Activated T-cell treated with anti-CD3 and anti-CD28 coated beads, Interleukin-2, amount 50 U/mL, for 72 hours (primary cell): Measurements from ENCODE around the gene POU6F1. TPM values are rescaled to one million over a fixed set of nuclear protein-coding genes. Genes with fewer than 3 reads are reported as not detected.
"Not testable (repeated sequence)": the region's sequence is repeated elsewhere in the genome, so short reads cannot be mapped to it uniquely, and the experiment has no call there.

ENCODE experiments used
- ATAC-seq, 2 donors: fragments of 150-1000 bp; cut with Tn5 transposase; replicated peaks in 1 of 2; 2 replicates each; pipeline ENCODE4 v1.10.0; 2021; ENCODE audit warnings: moderate library complexity in 2 of 2, mild to moderate bottlenecking in 1 of 2
- DNase-seq, 2 donors: peaks; one replicate each; pipeline ENCODE4 v3.0.0; 2021 to 2022; ENCODE audit warnings: mixed read lengths in 1 of 2
- H3K27ac Mint-ChIP-seq: one replicate; pipeline ENCODE4 v1.8.0; 2022; ENCODE audit warnings: mild to moderate bottlenecking, moderate library complexity, mixed read lengths
- H3K27me3 Mint-ChIP-seq: one replicate; pipeline ENCODE4 v1.8.0; 2022; ENCODE audit warnings: low read depth, mixed read lengths
- H3K36me3 Mint-ChIP-seq, 2 donors: one replicate each; pipeline ENCODE4 v1.8.0; 2022; ENCODE audit warnings: mixed read lengths in 2 of 2, mild to moderate bottlenecking in 1 of 2; ENCODE audit not compliant: insufficient read depth in 2 of 2
- H3K4me1 Mint-ChIP-seq: one replicate; pipeline ENCODE4 v1.8.0; 2022; ENCODE audit warnings: low read depth, mixed read lengths
- H3K4me3 Mint-ChIP-seq, 2 donors: one replicate each; pipeline ENCODE4 v1.8.0; 2022; ENCODE audit warnings: mild to moderate bottlenecking in 2 of 2, mixed read lengths in 2 of 2, moderate library complexity in 2 of 2
- H3K9me3 Mint-ChIP-seq, 2 donors: one replicate each; pipeline ENCODE4 v1.8.0; 2022; ENCODE audit warnings: mixed read lengths in 2 of 2
- total RNA-seq, 2 donors: library from RNA; stranded (reverse); gene quantifications; one replicate each; pipeline ENCODE4 v1.2.3, GENCODE V29; 2022

The POU6F1 gene
- total RNA-seq, 2 donors from 2014 or later, result 12.0 to 16.0 TPM

DNA sequence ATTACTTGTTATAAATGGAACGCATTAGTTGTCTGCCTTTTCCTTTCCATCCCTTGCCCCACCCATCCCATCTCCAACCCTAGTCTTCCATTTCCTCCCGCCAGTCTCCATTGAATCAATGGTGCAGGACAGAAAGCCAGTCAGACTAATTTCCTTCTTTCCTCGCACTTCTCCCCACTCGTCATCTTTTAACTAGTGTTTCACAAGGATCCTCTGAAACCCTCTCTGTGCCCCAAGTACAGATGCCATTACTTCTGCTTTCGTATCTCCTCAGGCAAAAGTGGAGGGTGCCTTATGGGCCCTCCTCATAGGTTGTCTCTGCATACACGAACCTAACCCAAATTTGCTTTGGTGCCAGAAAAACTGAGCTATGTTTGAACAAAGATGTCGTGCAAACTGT lies 25.0 kb upstream of the POU6F1 start:
- H3K36me3 Mint-ChIP-seq, result peaks cover 12 to 34% of the 10 kb centered on the region in 2 donors
- no peak for DNase-seq

DNA sequence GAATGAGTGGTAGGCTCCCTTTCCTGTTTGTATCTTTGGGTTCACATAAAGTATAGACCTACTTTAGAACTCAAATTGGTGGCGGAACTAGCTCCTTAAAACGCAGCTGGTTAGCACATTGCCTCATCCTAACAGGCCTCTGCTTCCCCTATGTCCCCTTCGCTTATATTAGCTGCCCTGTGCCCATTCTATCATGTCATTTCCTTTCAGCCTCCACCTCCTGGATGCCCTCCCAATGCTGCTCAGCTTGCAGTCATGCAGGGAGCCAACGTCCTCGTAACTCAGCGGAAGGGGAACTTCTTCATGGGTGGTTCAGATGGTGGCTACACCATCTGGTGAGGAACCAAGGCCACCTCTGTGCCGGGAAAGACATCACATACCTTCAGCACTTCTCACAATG lies 24.3 kb upstream of the POU6F1 start:
- Mint-ChIP-seq H3K4me3 (no peak overlapping the region), H3K4me1 (peaks cover 66% of the 10 kb centered on the region), H3K36me3 (peaks cover 12 to 34% of the 10 kb centered on the region in 2 donors), H3K27ac (no peak overlapping the region), H3K27me3 (no peaks in the 10 kb centered on the region), H3K9me3 (no peaks in the 10 kb centered on the region)
- ATAC-seq (no peak), DNase-seq (no peak)

More for the DNA sequence above, 25.0 kb upstream of the POU6F1 start:
- no peak overlapping the region for H3K4me3 Mint-ChIP-seq
- peaks cover 70% of the 10 kb centered on the region for H3K4me1 Mint-ChIP-seq
- no peaks in the 10 kb centered on the region for H3K9me3 Mint-ChIP-seq
- no peak for ATAC-seq
- H3K27ac Mint-ChIP-seq, result peak overlapping the region; percentile 3
- H3K27me3 Mint-ChIP-seq, result no peaks in the 10 kb centered on the region

DNA sequence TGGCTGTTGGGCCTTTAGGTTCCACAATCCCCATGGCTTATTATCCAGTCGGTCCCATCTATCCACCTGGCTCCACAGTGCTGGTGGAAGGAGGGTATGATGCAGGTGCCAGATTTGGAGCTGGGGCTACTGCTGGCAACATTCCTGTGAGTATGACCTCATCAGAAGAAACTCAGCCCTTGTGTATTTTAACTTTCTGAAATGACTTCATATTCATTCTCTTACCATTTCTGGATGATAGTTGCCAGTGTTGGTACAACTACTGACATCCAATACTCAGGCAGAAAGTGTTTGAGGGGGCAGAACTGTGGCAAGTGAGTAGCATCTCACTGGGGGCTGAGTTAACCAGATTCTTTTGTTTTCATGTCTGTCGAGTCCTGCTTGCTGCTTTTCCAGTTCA lies 23.1 kb upstream of the POU6F1 start:
- no peaks in the 10 kb centered on the region for H3K27me3 Mint-ChIP-seq
- peak overlapping the region; percentile 96 for H3K4me3 Mint-ChIP-seq
- ATAC-seq (no peak), DNase-seq (no peak)
- H3K27ac Mint-ChIP-seq, result peak overlapping the region; percentile 86
- H3K36me3 Mint-ChIP-seq, result peaks cover 11 to 34% of the 10 kb centered on the region in 2 donors
- H3K9me3 Mint-ChIP-seq, result no peaks in the 10 kb centered on the region
- peaks cover 54% of the 10 kb centered on the region for H3K4me1 Mint-ChIP-seq

DNA sequence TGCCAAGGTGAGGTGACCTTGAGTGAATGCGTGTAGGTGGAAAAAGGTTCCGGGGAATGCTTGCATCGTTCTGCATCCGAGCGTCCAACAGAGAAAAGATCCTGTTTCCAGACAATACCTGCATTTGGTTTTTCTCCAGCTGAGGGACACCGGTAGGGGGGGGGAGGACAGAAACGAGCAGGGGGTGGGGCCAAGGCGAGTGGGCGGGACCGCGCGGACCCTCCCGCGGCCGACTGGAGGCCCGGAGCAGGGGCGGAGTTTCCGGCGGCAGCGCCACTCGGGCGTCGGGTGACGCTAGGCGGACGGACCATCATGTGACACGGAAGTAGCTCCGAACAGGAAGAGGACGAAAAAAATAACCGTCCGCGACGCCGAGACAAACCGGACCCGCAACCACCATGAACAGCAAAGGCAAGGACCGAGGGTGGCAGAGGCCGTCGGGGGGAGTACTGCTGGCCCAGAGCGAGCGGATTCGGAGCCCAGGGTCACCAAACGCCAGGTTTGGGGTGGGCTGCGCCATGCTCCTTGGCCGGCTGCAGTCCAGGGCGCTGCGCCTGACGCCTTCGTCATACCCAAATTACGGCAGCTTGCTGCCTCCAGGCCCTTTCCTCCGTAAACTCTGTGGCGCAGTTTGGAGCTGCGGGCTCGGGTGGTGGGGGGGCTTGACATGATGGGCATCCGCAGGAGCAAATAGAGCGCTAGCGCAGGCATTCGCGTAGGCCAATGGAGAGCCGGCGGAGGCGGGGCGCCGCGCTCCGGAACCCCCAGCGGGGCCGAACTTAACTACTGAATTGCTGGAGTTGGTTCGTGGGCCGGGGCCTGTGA lies 20.9 kb upstream of the POU6F1 start, which contains the start of gene DAZAP2:
DAZAP2 (plus strand) TSS at position 317 of the 825 bp plus-strand sequence; CDS start at position 399, 82 bp downstream.
- Mint-ChIP-seq H3K4me3 (peak within 1 kb of the TSS; percentile 96), H3K4me1 (peaks cover 44% of the 10 kb centered on the region), H3K36me3 (peaks cover 8 to 28% of the 10 kb centered on the region in 2 donors), H3K27me3 (no peaks in the 10 kb centered on the region), H3K9me3 (no peaks in the 10 kb centered on the region), H3K27ac (peak within 1 kb of the TSS; percentile 96)
- DNase-seq, result peak; percentile 95 to 97
- ATAC-seq, result peak; percentile 94 to 95

DNA sequence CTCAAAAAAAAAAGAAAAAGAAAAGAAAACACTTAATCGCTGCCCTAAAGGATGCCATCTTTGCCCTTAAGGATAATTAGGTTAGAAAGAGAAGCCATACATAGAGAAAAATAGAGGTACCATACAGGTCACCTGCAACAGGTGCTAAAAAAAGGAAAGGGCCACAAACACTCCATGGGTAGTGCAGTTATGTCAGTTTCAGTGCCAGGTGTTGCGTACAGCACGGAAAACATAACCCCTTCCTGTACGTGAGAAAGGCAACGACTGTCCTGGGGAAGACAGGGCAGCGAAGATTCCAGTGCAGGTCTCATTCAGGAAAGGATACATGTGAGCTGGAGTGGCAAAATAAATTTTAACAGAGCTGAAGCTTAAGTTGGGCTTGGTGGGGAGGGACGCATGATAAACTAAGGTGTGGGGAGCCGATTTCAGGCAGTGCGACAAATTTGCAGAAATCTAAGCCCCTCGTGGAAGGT lies 20.2 kb upstream of the POU6F1 start:
- Mint-ChIP-seq H3K9me3 (no peaks in the 10 kb centered on the region), H3K4me1 (peaks cover 42% of the 10 kb centered on the region), H3K27me3 (no peaks in the 10 kb centered on the region), H3K36me3 (peaks cover 8 to 28% of the 10 kb centered on the region in 2 donors), H3K4me3 (peak overlapping the region; percentile 96), H3K27ac (peak overlapping the region; percentile 96)
- ATAC-seq (peak in 1 of 2 donors; percentile 1), DNase-seq (peak in 1 of 2 donors; percentile 14)

DNA sequence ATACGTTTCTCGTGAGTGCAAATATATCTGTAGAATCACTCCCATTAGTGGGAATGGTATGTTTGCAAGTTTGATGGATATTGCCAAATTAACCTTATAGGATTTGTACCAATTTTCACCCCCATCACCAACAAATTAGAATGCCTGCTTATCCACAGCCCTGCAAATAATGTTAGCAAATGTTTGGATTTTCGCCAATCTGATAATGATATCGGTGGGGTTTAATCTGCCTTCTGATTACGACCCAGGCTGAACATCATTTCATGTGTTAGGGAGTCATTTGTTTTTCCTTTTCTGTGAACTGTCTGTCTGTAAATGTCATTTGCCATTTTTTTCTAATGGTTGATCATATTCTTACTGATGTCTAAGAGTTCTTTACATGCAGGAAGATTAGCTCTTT lies 16.7 kb upstream of the POU6F1 start:
- Mint-ChIP-seq H3K4me3 (no peak overlapping the region), H3K36me3 (peaks cover 2 to 3% of the 10 kb centered on the region in 2 donors), H3K4me1 (peaks cover 9% of the 10 kb centered on the region), H3K27me3 (no peaks in the 10 kb centered on the region), H3K9me3 (no peaks in the 10 kb centered on the region), H3K27ac (no peak overlapping the region)
- DNase-seq (no peak), ATAC-seq (no peak)

DNA sequence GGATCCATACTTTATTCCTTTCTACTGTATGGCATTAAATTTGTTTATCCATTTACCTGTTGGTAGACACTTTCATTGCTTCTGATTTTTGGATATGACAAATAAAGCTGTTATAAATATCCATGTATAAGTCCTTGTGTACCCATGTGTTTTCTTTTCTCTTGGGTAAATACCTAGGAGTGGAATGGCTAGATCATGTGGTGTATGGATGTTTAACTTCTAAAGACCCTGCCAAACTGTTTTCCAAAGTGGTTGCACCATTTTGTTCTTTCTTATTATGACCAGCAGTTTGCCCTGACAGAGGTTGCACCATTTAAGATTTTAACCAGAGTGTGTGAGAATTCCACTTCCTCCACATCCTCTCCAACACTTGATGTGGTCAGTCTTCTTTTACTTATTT lies 14.8 kb upstream of the POU6F1 start:
- Mint-ChIP-seq H3K9me3 (no peaks in the 10 kb centered on the region), H3K4me1 (peaks cover under 1% of the 10 kb centered on the region), H3K36me3 (peaks cover 0 to 1% of the 10 kb centered on the region in 2 donors), H3K27me3 (no peaks in the 10 kb centered on the region), H3K4me3 (no peak overlapping the region), H3K27ac (no peak overlapping the region)
- ATAC-seq (no peak), DNase-seq (no peak)

DNA sequence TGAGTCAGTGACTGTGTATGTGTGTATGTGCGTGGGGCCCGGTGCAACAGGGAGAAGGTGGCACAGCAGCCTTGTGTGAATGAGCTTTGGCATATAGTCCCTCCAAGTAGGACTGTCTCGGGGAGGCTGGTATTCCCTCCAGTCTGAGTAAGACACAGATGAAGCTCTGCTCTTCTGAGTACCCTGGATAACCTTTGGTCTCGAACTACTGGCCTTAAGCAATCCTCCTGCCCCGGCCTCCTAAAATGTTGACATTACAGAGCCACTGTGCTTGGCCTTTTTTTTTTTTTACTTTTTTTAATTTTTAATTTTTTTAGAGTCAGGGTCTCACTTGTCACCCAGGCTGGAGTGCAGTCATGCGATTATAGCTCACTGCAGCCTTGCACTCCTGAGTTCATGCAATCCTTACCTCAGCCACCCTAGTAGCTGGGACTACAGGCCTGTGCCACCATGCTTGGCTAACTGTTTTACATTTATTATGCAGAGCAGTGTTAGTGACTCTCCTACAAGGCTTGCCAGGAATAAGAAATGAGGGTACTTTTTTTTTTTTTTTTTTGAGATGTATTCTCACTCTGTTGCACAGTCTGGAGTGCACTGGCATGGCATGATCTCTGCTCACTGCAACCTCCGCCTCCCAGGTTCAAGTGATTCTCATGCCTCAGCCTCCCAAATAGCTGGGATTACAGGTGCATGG lies 11.4 kb upstream of the POU6F1 start:
- Mint-ChIP-seq H3K27ac (no peak overlapping the region), H3K9me3 (no peaks in the 10 kb centered on the region), H3K36me3 (peaks cover 0 to 1% of the 10 kb centered on the region in 2 donors), H3K4me1 (no peaks in the 10 kb centered on the region), H3K27me3 (no peaks in the 10 kb centered on the region), H3K4me3 (no peak overlapping the region)
- DNase-seq (no peak), ATAC-seq (no peak)

DNA sequence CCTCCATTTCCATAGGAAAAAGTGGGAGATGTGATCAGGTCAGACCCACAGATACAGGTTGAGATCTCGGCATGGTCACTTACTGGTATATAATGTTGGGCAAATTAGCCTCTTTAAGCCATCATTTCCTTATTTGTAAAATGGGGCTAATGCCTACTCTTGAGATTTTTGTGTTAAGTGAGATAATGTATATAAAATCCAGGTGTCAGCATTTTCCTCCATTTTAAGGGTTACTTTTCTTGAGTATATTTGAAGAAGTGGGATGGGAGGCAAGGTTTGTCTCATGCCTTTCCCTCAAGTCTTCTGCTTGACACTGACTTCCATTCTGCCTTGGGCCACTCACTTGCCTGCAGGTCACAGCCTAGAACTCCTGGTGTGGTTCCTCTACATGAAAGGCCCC lies 10.1 kb upstream of the POU6F1 start:
- Mint-ChIP-seq H3K9me3 (no peaks in the 10 kb centered on the region), H3K27ac (no peak overlapping the region), H3K4me1 (no peaks in the 10 kb centered on the region), H3K4me3 (no peak overlapping the region), H3K27me3 (no peaks in the 10 kb centered on the region), H3K36me3 (no peaks in the 10 kb centered on the region)
- ATAC-seq (no peak), DNase-seq (no peak)

DNA sequence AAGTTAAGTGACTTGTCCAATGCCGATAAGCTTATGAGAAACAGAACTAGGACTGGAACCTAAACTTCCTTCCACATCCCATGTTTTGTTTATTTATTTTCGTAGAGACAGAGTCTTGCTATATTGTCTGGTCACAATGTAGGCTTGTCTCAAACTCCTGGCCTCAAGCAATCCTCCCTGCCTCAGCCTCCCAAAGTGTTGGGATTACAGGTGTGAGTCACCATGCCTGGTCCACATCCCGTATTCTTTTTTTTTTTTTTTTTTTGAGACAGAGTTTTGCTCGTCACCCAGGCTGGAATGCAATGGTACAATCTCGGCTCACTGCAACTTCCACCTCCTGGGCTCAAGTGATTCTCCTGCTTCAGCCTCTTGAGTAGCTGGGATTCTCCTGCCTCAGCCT lies 9.2 kb upstream of the POU6F1 start:
- not testable (repeated sequence) for DNase-seq, H3K4me1 Mint-ChIP-seq, H3K9me3 Mint-ChIP-seq, H3K4me3 Mint-ChIP-seq, H3K27ac Mint-ChIP-seq, ATAC-seq, H3K36me3 Mint-ChIP-seq, H3K27me3 Mint-ChIP-seq

DNA sequence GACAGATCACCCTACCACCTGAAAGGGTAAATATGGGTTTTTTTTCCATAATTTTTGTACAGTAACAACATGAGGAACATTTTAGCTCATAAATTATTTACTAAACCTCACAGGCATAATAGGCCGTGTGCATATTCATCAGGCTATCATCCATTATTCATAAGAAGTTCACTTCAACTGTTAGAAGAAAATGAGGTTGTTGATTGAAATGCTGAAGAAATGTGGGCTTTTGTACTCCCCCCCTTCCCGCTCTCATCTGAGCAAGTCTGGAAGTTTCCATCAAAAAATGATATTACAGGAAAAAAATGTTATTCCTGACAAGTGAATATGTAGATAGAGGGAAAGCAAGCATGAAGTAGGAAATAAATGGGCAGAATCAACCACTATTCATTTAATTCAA lies 7.9 kb upstream of the POU6F1 start:
- H3K36me3 Mint-ChIP-seq, result no peaks in the 10 kb centered on the region
- no peaks in the 10 kb centered on the region for H3K9me3 Mint-ChIP-seq
- no peak for DNase-seq
- H3K4me1 Mint-ChIP-seq, result no peaks in the 10 kb centered on the region
- no peak overlapping the region for H3K27ac Mint-ChIP-seq
- ATAC-seq, result no peak
- no peak overlapping the region for H3K4me3 Mint-ChIP-seq
- H3K27me3 Mint-ChIP-seq, result no peaks in the 10 kb centered on the region

DNA sequence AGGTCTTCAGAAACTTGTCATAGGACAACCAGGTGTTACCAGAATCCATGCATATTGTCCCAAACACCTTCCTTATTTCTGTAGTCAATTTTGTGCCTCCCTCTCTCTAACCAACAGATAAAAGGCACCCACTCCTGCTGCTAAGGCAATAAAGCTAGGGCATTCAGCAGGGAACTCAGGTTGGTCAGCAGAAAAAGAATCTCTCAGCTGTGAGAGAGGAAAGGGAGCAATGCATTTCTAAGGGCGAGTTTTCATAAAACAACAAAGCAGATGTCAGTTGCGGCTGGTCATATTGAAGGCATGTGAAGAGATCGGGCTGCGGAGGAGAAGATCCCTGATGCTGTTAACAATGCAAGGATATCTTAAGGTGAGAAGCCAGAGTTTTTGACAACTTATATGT lies 7.4 kb upstream of the POU6F1 start:
- Mint-ChIP-seq H3K4me3 (no peak overlapping the region), H3K36me3 (no peaks in the 10 kb centered on the region), H3K27ac (no peak overlapping the region), H3K27me3 (no peaks in the 10 kb centered on the region), H3K4me1 (no peaks in the 10 kb centered on the region), H3K9me3 (no peaks in the 10 kb centered on the region)
- ATAC-seq, result no peak
- no peak for DNase-seq

DNA sequence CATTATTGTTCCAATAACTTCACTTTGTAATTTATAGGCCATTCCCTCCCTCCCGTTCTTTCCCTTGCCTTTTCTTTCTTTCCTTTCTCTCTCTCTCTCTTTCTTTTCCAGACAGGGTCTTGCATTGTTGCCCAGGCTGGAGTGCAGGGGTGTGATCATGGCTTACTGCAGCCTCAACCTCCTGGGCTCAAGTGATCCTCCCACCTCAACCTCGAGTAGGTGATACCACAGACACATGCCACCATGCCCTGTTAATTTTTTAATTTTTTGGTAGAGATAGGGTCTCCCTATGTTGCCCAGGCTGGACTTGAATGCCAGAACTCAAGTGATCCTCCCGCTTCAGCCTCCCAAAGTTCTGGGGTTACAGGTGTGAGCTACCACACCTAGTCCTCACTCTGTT lies 6.8 kb upstream of the POU6F1 start:
- H3K27me3 Mint-ChIP-seq, result no peaks in the 10 kb centered on the region
- H3K4me3 Mint-ChIP-seq, result no peak overlapping the region
- no peak for DNase-seq
- H3K27ac Mint-ChIP-seq, result no peak overlapping the region
- no peak for ATAC-seq
- no peaks in the 10 kb centered on the region for H3K36me3 Mint-ChIP-seq
- H3K9me3 Mint-ChIP-seq, result no peaks in the 10 kb centered on the region
- H3K4me1 Mint-ChIP-seq, result no peaks in the 10 kb centered on the region
